Heart left ventricle (tissue), 16 donors: ENCODE results near the gene HNRNPA2B1. TPM values are rescaled to one million over a fixed set of nuclear protein-coding genes. Genes with fewer than 3 reads are reported as not detected.
"Not testable (repeated sequence)": the region's sequence is repeated elsewhere in the genome, so short reads cannot be mapped to it uniquely, and the experiment has no call there.

Experiments used
- ATAC-seq, 4 donors: fragments of 200-7000 bp; cut with Tn5 transposase; one replicate each; pipeline ENCODE4 v1.9.1; 2020 to 2022; ENCODE audit warnings: moderate library complexity in 4 of 4, mild to moderate bottlenecking in 3 of 4, moderate number of reproducible peaks in 1 of 4
- DNase-seq, 5 donors: peaks; one replicate each; pipeline ENCODE4 v3.0.0-alpha.2; 2020
- H3K27ac ChIP-seq, 12 donors: fragments of 200-600 bp; sonication (generic) in 4 of 12; one replicate each; pipeline versions ENCODE4 v1.5.0 to v1.8.0; 2016 to 2022; ENCODE audit warnings: mild to moderate bottlenecking in 2 of 12
- H3K27me3 ChIP-seq, 9 donors: fragments of 200-600 bp; sonication (generic) in 2 of 9; one replicate each; pipeline versions ENCODE4 v1.5.1 to v1.8.0; 2016 to 2022; ENCODE audit warnings: mild to moderate bottlenecking in 3 of 9
- H3K36me3 ChIP-seq, 9 donors: fragments of 200-600 bp; sonication (generic) in 2 of 9; one replicate each; pipeline versions ENCODE4 v1.5.0 to v1.8.0; 2018 to 2022; ENCODE audit warnings: mild to moderate bottlenecking in 2 of 9
- H3K4me1 ChIP-seq, 12 donors: fragments of 200-600 bp; sonication (generic) in 4 of 12; one replicate each; pipeline versions ENCODE4 v1.5.0 to v1.8.0; 2016 to 2022; ENCODE audit warnings: mild to moderate bottlenecking in 3 of 12
- H3K4me3 ChIP-seq, 12 donors: fragments of 200-600 bp; sonication (generic) in 4 of 12; one replicate each; pipeline versions ENCODE4 v1.5.0 to v1.8.0; 2017 to 2022; ENCODE audit warnings: mild to moderate bottlenecking in 9 of 12, moderate library complexity in 4 of 12
- H3K9me3 ChIP-seq, 12 donors: fragments of 200-600 bp; sonication (generic) in 4 of 12; one replicate each; pipeline versions ENCODE4 v1.5.0 to v1.8.0; 2016 to 2022; ENCODE audit warnings: mild to moderate bottlenecking in 1 of 12
- POLR2A ChIP-seq, 2 donors: fragments of 450-650 bp; IDR thresholded peaks; one replicate each; pipeline ENCODE4 v1.6.1; 2017; ENCODE audit warnings: antibody characterized with exemption in 2 of 2, mild to moderate bottlenecking in 2 of 2, moderate library complexity in 2 of 2
- WGBS, 4 donors: extraction: QIAGEN DNeasy Blood & Tissue Kit in 2 of 4; methylation state at CpG; one replicate each; pipeline versions ENCODE4 v1.1.5 to v1.1.7; 2013 to 2018; 5-methylcytosine and 5-hydroxymethylcytosine counted together
- intact Hi-C, 10 donors: fragments of 100-400 bp; cut with DNase I; formaldehyde crosslinking; loops; one replicate each; pipeline versions ENCODE4 v1.11.1 to v1.14.2; 2022
- polyA plus RNA-seq, 2 donors: library from polyadenylated mRNA; stranded (reverse); fragments of 200-250 nt; gene quantifications; one replicate each; pipeline ENCODE4 v1.2.3, GENCODE V29; 2013
- total RNA-seq, 9 donors: library from RNA; depleted of rRNA in 2 of 9; stranded (reverse); fragments of >200 nt in 2 of 9; fragmentation: NEBNext Ultra II Directional in 3 of 9; extraction: Animal tissue kit (Norgen Biotek cat#: 25700) in 3 of 9; gene quantifications; one replicate each; pipeline versions ENCODE4 v1.1.0 to v1.2.4, GENCODE V29; 2016 to 2023
- TF ChIP-seq, protein P1 (sequence below), 12 donors: fragments of 200-600 bp; sonication (generic) in 4 of 12; IDR thresholded peaks; one replicate each; pipeline versions ENCODE4 v1.5.0 to v1.8.0; 2018 to 2022; ENCODE audit warnings: antibody characterized with exemption in 12 of 12, mild to moderate bottlenecking in 5 of 12
- donor health status: ischemic (EF 13 %, LVEDD 7.1; RV severe dilation, severe dysfunction).
- donor health status: healthy with polysubstance abuse.
- donor health status: DM: no; HTN: yes; CAD: no.
- donor health status: DM: no; HTN: no; CAD: no.
- donor health status: ischemic (EF 25% LVEDD 6.9; RV normal size, moderate dysfunction).
- donor health status: ischemic (EF 25% LVEDD 5.7; RV mildly dilated, moderate dysfunction).
- donor health status: healthy.
- donor health status: DM: yes; HTN: yes; CAD: no.
- donor health status: ischemic (EF 35%, LVEDD 5.7; RV mildly dilated, moderate dysfunction).
- donor health status: nonischemic (EF 11% LVEDD 7.7; RV severe dilation, severe dysfunction).
- donor health status: DM: yes; HTN: yes; CAD: no.
- donor health status: PGD.
- donor health status: ischemic (EF 29% LVEDD 5.4; RV normal size, mild dysfunction).
- donor health status: nonischemic (EF 23%, LVEDD 6.1; RV moderate dilation, normal function).

The HNRNPA2B1 gene
- total and polyA plus RNA-seq, 11 donors: 142 to 732 (median 378) TPM

DNA sequence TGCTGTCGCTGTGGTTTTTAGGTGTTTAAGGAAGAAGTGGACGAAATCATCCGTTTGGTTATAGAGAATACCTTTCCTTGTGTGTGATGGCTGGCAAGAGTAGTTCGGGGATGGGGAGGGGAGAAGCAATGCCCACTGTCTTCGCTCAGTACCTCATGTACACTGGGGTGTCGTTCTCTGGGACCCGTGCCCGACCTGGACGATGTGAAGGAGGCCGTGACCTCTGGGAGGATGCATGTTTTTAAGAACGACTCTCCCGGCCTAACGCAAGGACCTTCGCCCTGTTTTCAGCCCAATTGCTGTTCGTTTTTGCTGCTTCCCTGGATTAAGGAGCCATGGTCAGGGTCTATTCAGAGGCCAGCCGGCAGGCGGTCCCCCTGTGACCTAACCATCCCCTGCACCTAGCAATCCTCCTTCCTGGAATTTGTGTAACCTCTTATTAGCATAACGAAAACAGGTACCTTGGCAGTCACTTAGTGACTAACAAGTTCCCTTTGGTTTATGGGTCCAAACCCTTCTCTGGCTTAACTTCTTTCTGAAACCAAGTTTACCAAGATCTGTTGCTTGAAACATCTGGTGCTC, 47.2 kb downstream of the HNRNPA2B1 start:
- TF ChIP-seq, protein P1, sequence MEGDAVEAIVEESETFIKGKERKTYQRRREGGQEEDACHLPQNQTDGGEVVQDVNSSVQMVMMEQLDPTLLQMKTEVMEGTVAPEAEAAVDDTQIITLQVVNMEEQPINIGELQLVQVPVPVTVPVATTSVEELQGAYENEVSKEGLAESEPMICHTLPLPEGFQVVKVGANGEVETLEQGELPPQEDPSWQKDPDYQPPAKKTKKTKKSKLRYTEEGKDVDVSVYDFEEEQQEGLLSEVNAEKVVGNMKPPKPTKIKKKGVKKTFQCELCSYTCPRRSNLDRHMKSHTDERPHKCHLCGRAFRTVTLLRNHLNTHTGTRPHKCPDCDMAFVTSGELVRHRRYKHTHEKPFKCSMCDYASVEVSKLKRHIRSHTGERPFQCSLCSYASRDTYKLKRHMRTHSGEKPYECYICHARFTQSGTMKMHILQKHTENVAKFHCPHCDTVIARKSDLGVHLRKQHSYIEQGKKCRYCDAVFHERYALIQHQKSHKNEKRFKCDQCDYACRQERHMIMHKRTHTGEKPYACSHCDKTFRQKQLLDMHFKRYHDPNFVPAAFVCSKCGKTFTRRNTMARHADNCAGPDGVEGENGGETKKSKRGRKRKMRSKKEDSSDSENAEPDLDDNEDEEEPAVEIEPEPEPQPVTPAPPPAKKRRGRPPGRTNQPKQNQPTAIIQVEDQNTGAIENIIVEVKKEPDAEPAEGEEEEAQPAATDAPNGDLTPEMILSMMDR (IDR thresholded peaks at IDR 0.05): no peak
- TF ChIP-seq POLR2A (IDR thresholded peaks at IDR 0.05): no peak
- ATAC-seq (no peak), DNase-seq (no peak)
- 20 to 32% (median 24%) methylated on average over 17 to 18 of the region's 18 CpGs for WGBS, 4 donors
- H3K4me3 ChIP-seq: peak overlapping the region; percentile 38 to 76 (median 57)
- peak overlapping the region in 2 of 12 donors; percentile 32 to 60 for H3K27ac ChIP-seq
- H3K27me3 ChIP-seq: peaks cover 0 to 32% (median 19%) of the 10 kb centered on the region in 9 donors
- intact Hi-C loops: loop anchor here in 1 of 10 donors (2.0 kb wide), 1 partner anchor 45 kb away; no protein-coding TSS in a partner anchor
- no peaks in the 10 kb centered on the region for H3K36me3 ChIP-seq
- H3K4me1 ChIP-seq: peaks cover 0 to 45% (median 0%) of the 10 kb centered on the region in 12 donors
- no peaks in the 10 kb centered on the region for H3K9me3 ChIP-seq

- Histone ChIP-seq H3K4me3 (peak overlapping the region; percentile 38 to 76 (median 57)), H3K27ac (peak overlapping the region in 1 of 12 donors; percentile 60), H3K4me1 (peaks cover 0 to 45% (median 0%) of the 10 kb centered on the region in 12 donors), H3K27me3 (peaks cover 0 to 32% (median 19%) of the 10 kb centered on the region in 9 donors)
- DNase-seq, H3K36me3 ChIP-seq, H3K9me3 ChIP-seq: not testable (repeated sequence)
- intact Hi-C loops: loop anchor here in 1 of 10 donors (2.0 kb wide), 1 partner anchor 46 kb away; no protein-coding TSS in a partner anchor
- 1 to 18% (median 10%) methylated on average over 5 to 54 of the region's 54 CpGs for WGBS, 4 donors
- ATAC-seq: peak in 2 of 4 donors; percentile 7 to 19
Observed at GRCh38 chr7:26152782-26153240, 47.7 kb downstream of the HNRNPA2B1 start.

DNA sequence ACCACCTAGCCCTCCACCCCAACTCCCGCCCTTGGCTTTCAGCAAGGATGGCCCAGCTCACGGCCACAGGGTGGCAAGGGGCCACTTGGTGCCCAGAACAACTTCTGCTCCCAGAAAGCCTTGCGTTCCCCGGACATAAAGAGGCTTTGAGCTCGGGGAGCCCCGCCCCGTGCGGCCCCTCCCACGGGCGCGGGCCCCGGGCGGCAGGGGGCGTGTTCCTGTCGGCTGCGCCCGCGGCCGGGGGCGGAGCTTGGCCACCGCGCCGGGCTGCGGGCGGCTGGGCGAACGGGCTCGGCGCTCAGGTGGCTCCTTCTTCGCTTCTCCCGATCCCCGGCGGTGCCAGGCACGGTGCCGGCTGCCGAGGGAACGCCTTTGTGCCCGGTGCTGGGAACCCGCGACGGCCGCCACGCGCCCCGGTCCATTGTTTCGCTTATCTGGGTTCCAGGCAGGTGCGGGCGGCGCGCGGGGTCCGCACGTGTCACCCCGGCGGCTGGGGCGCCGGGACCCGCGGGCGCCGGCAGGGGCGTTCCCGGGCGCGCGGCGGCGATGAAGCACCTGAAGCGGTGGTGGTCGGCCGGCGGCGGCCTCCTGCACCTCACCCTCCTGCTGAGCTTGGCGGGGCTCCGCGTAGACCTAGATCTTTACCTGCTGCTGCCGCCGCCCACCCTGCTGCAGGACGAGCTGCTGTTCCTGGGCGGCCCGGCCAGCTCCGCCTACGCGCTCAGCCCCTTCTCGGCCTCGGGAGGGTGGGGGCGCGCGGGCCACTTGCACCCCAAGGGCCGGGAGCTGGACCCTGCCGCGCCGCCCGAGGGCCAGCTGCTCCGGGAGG, 48.4 kb downstream of the HNRNPA2B1 start, which contains the start of gene NFE2L3:
NFE2L3 (plus strand) TSS at position 246 of the 829 bp plus-strand sequence; CDS start at position 547, 301 bp downstream.
- Histone ChIP-seq H3K9me3 (no peaks in the 10 kb centered on the region), H3K27ac (peak within 1 kb of the TSS in 1 of 12 donors; percentile 60), H3K27me3 (peaks cover 0 to 32% (median 19%) of the 10 kb centered on the region in 9 donors), H3K4me1 (peaks cover 0 to 43% (median 0%) of the 10 kb centered on the region in 12 donors), H3K36me3 (no peaks in the 10 kb centered on the region), H3K4me3 (peak within 1 kb of the TSS; percentile 38 to 76 (median 57))
- WGBS, 4 donors: 1 to 2% (median 1%) methylated on average over 18 to 95 of the region's 95 CpGs
- DNase-seq: peak; percentile 66 to 88 (median 75)
- TF ChIP-seq, protein P1 (IDR thresholded peaks at IDR 0.05): peak in 5 of 12 donors; percentile 7 to 35 (median 24)
- TF ChIP-seq POLR2A (IDR thresholded peaks at IDR 0.05): peak in 1 of 2 donors; percentile 25
- ATAC-seq: peak in 3 of 4 donors; percentile 84 to 89 (median 87)
- intact Hi-C loops: loop anchor here in 1 of 10 donors (2.0 kb wide), 1 partner anchor 47 kb away; no protein-coding TSS in a partner anchor

GRCh38 chr7:26151650-26151952, 48.9 kb downstream of the HNRNPA2B1 start:
- ATAC-seq (no peak), DNase-seq (no peak)
- Histone ChIP-seq H3K36me3 (no peaks in the 10 kb centered on the region), H3K4me3 (peak overlapping the region in 11 of 12 donors; percentile 38 to 76 (median 57)), H3K27me3 (peaks cover 0 to 32% (median 19%) of the 10 kb centered on the region in 9 donors), H3K4me1 (peaks cover 0 to 38% (median 0%) of the 10 kb centered on the region in 12 donors), H3K27ac (peak overlapping the region in 1 of 12 donors; percentile 47), H3K9me3 (no peaks in the 10 kb centered on the region)
- 63 to 74% (median 71%) methylated on average over 10 of the region's 10 CpGs for WGBS, 4 donors
- intact Hi-C loops: no loop called here
- no peak for TF ChIP-seq POLR2A (IDR thresholded peaks at IDR 0.05)
- TF ChIP-seq, protein P1 (IDR thresholded peaks at IDR 0.05): no peak
